22Rv1 (cell line): ENCODE results near the gene KIAA1958.

Experiments used
- H3K27ac ChIP-seq: fragments of 450-650 bp; 2 replicates; pipeline ENCODE4 v1.5.1; 2017
- ZFX ChIP-seq: fragments of 450-650 bp; IDR thresholded peaks from 2 replicates; pipeline ENCODE4 v1.6.1; 2017; ENCODE audit warnings: antibody characterized with exemption, borderline replicate concordance
- TF ChIP-seq, protein P1 (sequence below): fragments of 450-650 bp; IDR thresholded peaks from 2 replicates; pipeline ENCODE4 v1.5.1; 2017; ENCODE audit warnings: mild to moderate bottlenecking

Gene KIAA1958

GRCh38 chr9:112541685-112542084 is 55.1 kb downstream of the KIAA1958 start:
- no peak overlapping the region for H3K27ac ChIP-seq
- no peak for TF ChIP-seq ZFX
- TF ChIP-seq, protein P1, sequence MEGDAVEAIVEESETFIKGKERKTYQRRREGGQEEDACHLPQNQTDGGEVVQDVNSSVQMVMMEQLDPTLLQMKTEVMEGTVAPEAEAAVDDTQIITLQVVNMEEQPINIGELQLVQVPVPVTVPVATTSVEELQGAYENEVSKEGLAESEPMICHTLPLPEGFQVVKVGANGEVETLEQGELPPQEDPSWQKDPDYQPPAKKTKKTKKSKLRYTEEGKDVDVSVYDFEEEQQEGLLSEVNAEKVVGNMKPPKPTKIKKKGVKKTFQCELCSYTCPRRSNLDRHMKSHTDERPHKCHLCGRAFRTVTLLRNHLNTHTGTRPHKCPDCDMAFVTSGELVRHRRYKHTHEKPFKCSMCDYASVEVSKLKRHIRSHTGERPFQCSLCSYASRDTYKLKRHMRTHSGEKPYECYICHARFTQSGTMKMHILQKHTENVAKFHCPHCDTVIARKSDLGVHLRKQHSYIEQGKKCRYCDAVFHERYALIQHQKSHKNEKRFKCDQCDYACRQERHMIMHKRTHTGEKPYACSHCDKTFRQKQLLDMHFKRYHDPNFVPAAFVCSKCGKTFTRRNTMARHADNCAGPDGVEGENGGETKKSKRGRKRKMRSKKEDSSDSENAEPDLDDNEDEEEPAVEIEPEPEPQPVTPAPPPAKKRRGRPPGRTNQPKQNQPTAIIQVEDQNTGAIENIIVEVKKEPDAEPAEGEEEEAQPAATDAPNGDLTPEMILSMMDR: no peak

GRCh38 chr9:112542593-112543292 is 56.1 kb downstream of the KIAA1958 start:
- no peak overlapping the region for H3K27ac ChIP-seq
- TF ChIP-seq ZFX: no peak
- TF ChIP-seq, protein P1: no peak

GRCh38 chr9:112544477-112544876 is 57.9 kb downstream of the KIAA1958 start:
- H3K27ac ChIP-seq: no peak overlapping the region
- TF ChIP-seq, protein P1: no peak
- no peak for TF ChIP-seq ZFX

DNA sequence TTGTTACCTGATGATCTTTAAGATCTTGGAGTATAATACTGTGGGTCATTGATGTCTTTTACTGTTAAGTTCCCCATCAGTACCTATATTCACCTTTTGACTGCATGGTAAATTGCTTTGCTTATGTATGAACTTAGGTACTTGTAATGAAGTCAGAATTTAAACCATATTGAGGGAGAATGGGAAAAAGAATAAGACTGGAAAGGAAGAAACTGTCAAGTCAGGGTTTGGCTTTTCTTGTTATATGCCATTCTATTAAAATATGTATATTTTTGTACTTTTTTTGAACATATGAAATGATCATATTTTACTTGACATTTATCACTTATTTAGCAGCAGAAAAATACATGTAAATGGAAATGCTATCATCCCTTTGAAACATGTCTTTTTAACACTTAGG is 58.6 kb downstream of the KIAA1958 start:
- TF ChIP-seq, protein P1: no peak
- no peak for TF ChIP-seq ZFX
- no peak overlapping the region for H3K27ac ChIP-seq

GRCh38 chr9:112546149-112547012 is 59.8 kb downstream of the KIAA1958 start:
- no peak overlapping the region for H3K27ac ChIP-seq
- TF ChIP-seq, protein P1: no peak
- TF ChIP-seq ZFX: no peak

- H3K27ac ChIP-seq: no peak overlapping the region
- TF ChIP-seq, protein P1: no peak
- no peak for TF ChIP-seq ZFX
These were observed 61.4 kb downstream of the KIAA1958 start for GRCh38 chr9:112548051-112548440.
